HEK293 (cell line): Measurements from ENCODE around the gene CIDEB.

Source experiments
- SP7 ChIP-seq: fragments of 450-650 bp; formaldehyde crosslinking; IDR thresholded peaks from 2 replicates; pipeline ENCODE4 v1.5.1; 2016; ENCODE audit warnings: missing biosample characterization, missing genetic modification characterization
- ZNF133 ChIP-seq: fragments of 450-650 bp; formaldehyde crosslinking; IDR thresholded peaks from 2 replicates; pipeline ENCODE4 v1.5.1; 2016; ENCODE audit warnings: missing biosample characterization, missing genetic modification characterization
- ZNF155 ChIP-seq: fragments of 450-650 bp; formaldehyde crosslinking; IDR thresholded peaks from 2 replicates; pipeline ENCODE4 v1.5.1; 2016; ENCODE audit warnings: missing biosample characterization, missing genetic modification characterization
- ZNF2 ChIP-seq: fragments of 450-650 bp; formaldehyde crosslinking; IDR thresholded peaks from 2 replicates; pipeline ENCODE4 v1.5.1; 2016; ENCODE audit warnings: missing biosample characterization, missing genetic modification characterization
- ZNF274 ChIP-seq, 2 experiments: fragments of 200-500 bp in 1 of 2; fragments of 450-650 bp in 1 of 2; sonication (Bioruptor generic) in 1 of 2; formaldehyde crosslinking in 1 of 2; IDR thresholded peaks; 2 replicates each; pipeline versions ENCODE4 v1.5.1 to v1.6.1; 2014 to 2016; ENCODE audit warnings: borderline replicate concordance in 1 of 2, inconsistent platforms in 1 of 2, low read length in 1 of 2, missing biosample characterization in 1 of 2, missing genetic modification characterization in 1 of 2
- ZNF350 ChIP-seq: fragments of 450-650 bp; formaldehyde crosslinking; IDR thresholded peaks from 2 replicates; pipeline ENCODE4 v1.5.0; 2017; ENCODE audit warnings: missing biosample characterization, mild to moderate bottlenecking, missing genetic modification characterization
- ZNF366 ChIP-seq: fragments of 450-650 bp; formaldehyde crosslinking; conservative IDR thresholded peaks from 2 replicates; pipeline ENCODE4 v1.5.1; 2016; ENCODE audit warnings: missing biosample characterization, missing genetic modification characterization
- ZNF423 ChIP-seq: fragments of 450-650 bp; formaldehyde crosslinking; IDR thresholded peaks from 2 replicates; pipeline ENCODE4 v1.5.1; 2016; ENCODE audit warnings: missing biosample characterization, missing genetic modification characterization
- ZNF521 ChIP-seq: fragments of 450-650 bp; formaldehyde crosslinking; IDR thresholded peaks from 2 replicates; pipeline ENCODE4 v1.5.1; 2017; ENCODE audit warnings: missing biosample characterization, mild to moderate bottlenecking, missing genetic modification characterization
- ZNF654 ChIP-seq: fragments of 450-650 bp; formaldehyde crosslinking; IDR thresholded peaks from 2 replicates; pipeline ENCODE4 v1.5.1; 2016; ENCODE audit warnings: low read depth, missing biosample characterization, missing genetic modification characterization
- ZSCAN23 ChIP-seq: fragments of 450-650 bp; formaldehyde crosslinking; IDR thresholded peaks from 2 replicates; pipeline ENCODE4 v1.5.1; 2016; ENCODE audit warnings: missing biosample characterization, missing genetic modification characterization
- ZXDB ChIP-seq: fragments of 450-650 bp; formaldehyde crosslinking; IDR thresholded peaks from 2 replicates; pipeline ENCODE4 v1.5.1; 2016; ENCODE audit warnings: missing biosample characterization, missing genetic modification characterization
- TF ChIP-seq, protein P1 (sequence below): fragments of 450-650 bp; formaldehyde crosslinking; IDR thresholded peaks from 2 replicates; pipeline ENCODE4 v1.5.1; 2016; ENCODE audit warnings: missing biosample characterization, missing genetic modification characterization
- TF ChIP-seq, protein P2 (sequence below): fragments of 450-650 bp; formaldehyde crosslinking; IDR thresholded peaks from 2 replicates; pipeline ENCODE4 v1.5.1; 2016; ENCODE audit warnings: missing biosample characterization, missing genetic modification characterization
- TF ChIP-seq, protein P3 (sequence below): fragments of 450-650 bp; formaldehyde crosslinking; IDR thresholded peaks from 2 replicates; pipeline ENCODE4 v1.5.1; 2016; ENCODE audit warnings: missing biosample characterization, missing genetic modification characterization, borderline replicate concordance
- TF ChIP-seq, protein P4 (sequence below): fragments of 450-650 bp; formaldehyde crosslinking; IDR thresholded peaks from 2 replicates; pipeline ENCODE4 v1.5.1; 2016; ENCODE audit warnings: missing biosample characterization, missing genetic modification characterization
- TF ChIP-seq, protein P5 (sequence below): fragments of 450-650 bp; formaldehyde crosslinking; IDR thresholded peaks from 2 replicates; pipeline ENCODE4 v1.5.1; 2016; ENCODE audit warnings: missing biosample characterization, missing genetic modification characterization, borderline replicate concordance

The CIDEB gene

DNA sequence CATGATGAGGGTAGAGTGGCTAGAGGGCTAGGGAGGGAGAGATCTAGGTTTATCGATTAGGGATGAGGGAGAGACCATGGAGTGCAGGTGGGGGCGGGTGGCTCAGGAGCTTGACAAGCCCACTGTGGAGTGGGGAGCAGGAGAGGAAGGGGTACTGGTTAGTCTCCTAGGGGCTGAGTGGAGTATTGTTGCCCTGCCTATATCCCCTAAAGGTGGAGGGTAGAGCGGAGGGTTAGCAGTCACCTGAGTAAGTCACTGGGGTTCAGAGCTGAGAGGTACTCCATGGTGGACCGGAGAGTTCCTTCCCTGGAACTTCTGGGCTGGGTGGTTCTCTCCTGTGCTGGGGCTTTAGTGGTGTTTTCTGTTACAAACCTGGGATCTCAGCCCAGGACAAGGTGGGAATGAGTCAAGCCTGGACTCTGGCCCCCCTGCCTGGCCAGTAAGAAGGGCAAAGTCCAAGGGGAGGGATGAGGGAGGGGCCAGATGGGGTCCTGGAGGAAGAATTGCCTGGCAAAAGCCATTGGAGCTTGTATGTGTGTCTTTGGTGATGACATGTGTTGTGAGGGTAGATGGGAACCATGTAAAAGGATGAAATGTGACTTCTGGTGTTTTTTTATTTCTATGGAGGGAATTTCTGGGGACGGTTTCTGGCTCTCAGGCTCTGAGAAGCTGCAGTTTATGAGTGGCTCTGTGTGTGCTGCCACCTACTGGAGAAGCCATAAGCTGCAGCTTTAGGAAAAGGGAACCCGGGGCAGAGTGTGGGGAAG is at the start of gene CIDEB (continued):
- TF ChIP-seq, protein P1, sequence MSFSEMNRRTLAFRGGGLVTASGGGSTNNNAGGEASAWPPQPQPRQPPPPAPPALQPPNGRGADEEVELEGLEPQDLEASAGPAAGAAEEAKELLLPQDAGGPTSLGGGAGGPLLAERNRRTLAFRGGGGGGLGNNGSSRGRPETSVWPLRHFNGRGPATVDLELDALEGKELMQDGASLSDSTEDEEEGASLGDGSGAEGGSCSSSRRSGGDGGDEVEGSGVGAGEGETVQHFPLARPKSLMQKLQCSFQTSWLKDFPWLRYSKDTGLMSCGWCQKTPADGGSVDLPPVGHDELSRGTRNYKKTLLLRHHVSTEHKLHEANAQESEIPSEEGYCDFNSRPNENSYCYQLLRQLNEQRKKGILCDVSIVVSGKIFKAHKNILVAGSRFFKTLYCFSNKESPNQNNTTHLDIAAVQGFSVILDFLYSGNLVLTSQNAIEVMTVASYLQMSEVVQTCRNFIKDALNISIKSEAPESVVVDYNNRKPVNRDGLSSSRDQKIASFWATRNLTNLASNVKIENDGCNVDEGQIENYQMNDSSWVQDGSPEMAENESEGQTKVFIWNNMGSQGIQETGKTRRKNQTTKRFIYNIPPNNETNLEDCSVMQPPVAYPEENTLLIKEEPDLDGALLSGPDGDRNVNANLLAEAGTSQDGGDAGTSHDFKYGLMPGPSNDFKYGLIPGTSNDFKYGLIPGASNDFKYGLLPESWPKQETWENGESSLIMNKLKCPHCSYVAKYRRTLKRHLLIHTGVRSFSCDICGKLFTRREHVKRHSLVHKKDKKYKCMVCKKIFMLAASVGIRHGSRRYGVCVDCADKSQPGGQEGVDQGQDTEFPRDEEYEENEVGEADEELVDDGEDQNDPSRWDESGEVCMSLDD (tag by site-specific recombination), result no peak
- TF ChIP-seq, protein P2, sequence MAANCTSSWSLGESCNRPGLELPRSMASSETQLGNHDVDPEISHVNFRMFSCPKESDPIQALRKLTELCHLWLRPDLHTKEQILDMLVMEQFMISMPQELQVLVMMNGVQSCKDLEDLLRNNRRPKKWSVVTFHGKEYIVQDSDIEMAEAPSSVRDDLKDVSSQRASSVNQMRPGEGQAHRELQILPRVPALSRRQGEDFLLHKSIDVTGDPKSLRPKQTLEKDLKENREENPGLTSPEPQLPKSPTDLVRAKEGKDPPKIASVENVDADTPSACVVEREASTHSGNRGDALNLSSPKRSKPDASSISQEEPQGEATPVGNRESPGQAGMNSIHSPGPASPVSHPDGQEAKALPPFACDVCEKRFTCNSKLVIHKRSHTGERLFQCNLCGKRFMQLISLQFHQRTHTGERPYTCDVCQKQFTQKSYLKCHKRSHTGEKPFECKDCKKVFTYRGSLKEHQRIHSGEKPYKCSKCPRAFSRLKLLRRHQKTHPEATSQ (tag by site-specific recombination), result no peak
- TF ChIP-seq ZNF2 (tag by site-specific recombination) (no peak), SP7 (tag by site-specific recombination) (0 out of 2 replicates have a peak, but pooled peaks have one; percentile 10), ZNF274 (IDR thresholded peaks at IDR 0.05; ENCODE audit: low read length) (no peak), ZNF274 (tag by site-specific recombination; IDR thresholded peaks at IDR 0.05; ENCODE audit: borderline replicate concordance) (no peak), ZNF350 (no peak), ZXDB (tag by site-specific recombination) (no peak), ZNF133 (tag by site-specific recombination) (no peak), ZNF366 (tag by site-specific recombination) (no peak), ZNF155 (tag by site-specific recombination) (no peak), ZNF521 (tag by site-specific recombination) (no peak), ZNF654 (tag by site-specific recombination) (peak; percentile 40), ZNF423 (tag by site-specific recombination) (no peak), ZSCAN23 (tag by site-specific recombination) (no peak)
- TF ChIP-seq, protein P3, sequence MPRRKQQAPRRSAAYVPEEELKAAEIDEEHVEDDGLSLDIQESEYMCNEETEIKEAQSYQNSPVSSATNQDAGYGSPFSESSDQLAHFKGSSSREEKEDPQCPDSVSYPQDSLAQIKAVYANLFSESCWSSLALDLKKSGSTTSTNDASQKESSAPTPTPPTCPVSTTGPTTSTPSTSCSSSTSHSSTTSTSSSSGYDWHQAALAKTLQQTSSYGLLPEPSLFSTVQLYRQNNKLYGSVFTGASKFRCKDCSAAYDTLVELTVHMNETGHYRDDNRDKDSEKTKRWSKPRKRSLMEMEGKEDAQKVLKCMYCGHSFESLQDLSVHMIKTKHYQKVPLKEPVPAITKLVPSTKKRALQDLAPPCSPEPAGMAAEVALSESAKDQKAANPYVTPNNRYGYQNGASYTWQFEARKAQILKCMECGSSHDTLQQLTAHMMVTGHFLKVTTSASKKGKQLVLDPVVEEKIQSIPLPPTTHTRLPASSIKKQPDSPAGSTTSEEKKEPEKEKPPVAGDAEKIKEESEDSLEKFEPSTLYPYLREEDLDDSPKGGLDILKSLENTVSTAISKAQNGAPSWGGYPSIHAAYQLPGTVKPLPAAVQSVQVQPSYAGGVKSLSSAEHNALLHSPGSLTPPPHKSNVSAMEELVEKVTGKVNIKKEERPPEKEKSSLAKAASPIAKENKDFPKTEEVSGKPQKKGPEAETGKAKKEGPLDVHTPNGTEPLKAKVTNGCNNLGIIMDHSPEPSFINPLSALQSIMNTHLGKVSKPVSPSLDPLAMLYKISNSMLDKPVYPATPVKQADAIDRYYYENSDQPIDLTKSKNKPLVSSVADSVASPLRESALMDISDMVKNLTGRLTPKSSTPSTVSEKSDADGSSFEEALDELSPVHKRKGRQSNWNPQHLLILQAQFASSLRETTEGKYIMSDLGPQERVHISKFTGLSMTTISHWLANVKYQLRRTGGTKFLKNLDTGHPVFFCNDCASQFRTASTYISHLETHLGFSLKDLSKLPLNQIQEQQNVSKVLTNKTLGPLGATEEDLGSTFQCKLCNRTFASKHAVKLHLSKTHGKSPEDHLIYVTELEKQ, result no peak
- TF ChIP-seq, protein P4, sequence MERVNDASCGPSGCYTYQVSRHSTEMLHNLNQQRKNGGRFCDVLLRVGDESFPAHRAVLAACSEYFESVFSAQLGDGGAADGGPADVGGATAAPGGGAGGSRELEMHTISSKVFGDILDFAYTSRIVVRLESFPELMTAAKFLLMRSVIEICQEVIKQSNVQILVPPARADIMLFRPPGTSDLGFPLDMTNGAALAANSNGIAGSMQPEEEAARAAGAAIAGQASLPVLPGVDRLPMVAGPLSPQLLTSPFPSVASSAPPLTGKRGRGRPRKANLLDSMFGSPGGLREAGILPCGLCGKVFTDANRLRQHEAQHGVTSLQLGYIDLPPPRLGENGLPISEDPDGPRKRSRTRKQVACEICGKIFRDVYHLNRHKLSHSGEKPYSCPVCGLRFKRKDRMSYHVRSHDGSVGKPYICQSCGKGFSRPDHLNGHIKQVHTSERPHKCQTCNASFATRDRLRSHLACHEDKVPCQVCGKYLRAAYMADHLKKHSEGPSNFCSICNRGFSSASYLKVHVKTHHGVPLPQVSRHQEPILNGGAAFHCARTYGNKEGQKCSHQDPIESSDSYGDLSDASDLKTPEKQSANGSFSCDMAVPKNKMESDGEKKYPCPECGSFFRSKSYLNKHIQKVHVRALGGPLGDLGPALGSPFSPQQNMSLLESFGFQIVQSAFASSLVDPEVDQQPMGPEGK (tag by site-specific recombination), result no peak
- TF ChIP-seq, protein P5, sequence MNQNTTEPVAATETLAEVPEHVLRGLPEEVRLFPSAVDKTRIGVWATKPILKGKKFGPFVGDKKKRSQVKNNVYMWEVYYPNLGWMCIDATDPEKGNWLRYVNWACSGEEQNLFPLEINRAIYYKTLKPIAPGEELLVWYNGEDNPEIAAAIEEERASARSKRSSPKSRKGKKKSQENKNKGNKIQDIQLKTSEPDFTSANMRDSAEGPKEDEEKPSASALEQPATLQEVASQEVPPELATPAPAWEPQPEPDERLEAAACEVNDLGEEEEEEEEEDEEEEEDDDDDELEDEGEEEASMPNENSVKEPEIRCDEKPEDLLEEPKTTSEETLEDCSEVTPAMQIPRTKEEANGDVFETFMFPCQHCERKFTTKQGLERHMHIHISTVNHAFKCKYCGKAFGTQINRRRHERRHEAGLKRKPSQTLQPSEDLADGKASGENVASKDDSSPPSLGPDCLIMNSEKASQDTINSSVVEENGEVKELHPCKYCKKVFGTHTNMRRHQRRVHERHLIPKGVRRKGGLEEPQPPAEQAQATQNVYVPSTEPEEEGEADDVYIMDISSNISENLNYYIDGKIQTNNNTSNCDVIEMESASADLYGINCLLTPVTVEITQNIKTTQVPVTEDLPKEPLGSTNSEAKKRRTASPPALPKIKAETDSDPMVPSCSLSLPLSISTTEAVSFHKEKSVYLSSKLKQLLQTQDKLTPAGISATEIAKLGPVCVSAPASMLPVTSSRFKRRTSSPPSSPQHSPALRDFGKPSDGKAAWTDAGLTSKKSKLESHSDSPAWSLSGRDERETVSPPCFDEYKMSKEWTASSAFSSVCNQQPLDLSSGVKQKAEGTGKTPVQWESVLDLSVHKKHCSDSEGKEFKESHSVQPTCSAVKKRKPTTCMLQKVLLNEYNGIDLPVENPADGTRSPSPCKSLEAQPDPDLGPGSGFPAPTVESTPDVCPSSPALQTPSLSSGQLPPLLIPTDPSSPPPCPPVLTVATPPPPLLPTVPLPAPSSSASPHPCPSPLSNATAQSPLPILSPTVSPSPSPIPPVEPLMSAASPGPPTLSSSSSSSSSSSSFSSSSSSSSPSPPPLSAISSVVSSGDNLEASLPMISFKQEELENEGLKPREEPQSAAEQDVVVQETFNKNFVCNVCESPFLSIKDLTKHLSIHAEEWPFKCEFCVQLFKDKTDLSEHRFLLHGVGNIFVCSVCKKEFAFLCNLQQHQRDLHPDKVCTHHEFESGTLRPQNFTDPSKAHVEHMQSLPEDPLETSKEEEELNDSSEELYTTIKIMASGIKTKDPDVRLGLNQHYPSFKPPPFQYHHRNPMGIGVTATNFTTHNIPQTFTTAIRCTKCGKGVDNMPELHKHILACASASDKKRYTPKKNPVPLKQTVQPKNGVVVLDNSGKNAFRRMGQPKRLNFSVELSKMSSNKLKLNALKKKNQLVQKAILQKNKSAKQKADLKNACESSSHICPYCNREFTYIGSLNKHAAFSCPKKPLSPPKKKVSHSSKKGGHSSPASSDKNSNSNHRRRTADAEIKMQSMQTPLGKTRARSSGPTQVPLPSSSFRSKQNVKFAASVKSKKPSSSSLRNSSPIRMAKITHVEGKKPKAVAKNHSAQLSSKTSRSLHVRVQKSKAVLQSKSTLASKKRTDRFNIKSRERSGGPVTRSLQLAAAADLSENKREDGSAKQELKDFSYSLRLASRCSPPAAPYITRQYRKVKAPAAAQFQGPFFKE (tag by site-specific recombination), result no peak
